Heart left ventricle (tissue), 13 donors: Measurements from ENCODE around the gene RNPS1.

Experiments used
- CTCF ChIP-seq, 12 donors: fragments of 200-600 bp; sonication (generic) in 4 of 12; IDR thresholded peaks; one replicate each; pipeline versions ENCODE4 v1.5.0 to v1.8.0; 2018 to 2022; ENCODE audit warnings: antibody characterized with exemption in 12 of 12, mild to moderate bottlenecking in 5 of 12
- POLR2A ChIP-seq, 2 donors: fragments of 450-650 bp; IDR thresholded peaks; one replicate each; pipeline ENCODE4 v1.6.1; 2017; ENCODE audit warnings: antibody characterized with exemption in 2 of 2, mild to moderate bottlenecking in 2 of 2, moderate library complexity in 2 of 2
- donor health status: ischemic (EF 13 %, LVEDD 7.1; RV severe dilation, severe dysfunction).
- donor health status: DM: no; HTN: yes; CAD: no.
- donor health status: DM: no; HTN: no; CAD: no.
- donor health status: ischemic (EF 25% LVEDD 6.9; RV normal size, moderate dysfunction).
- donor health status: ischemic (EF 25% LVEDD 5.7; RV mildly dilated, moderate dysfunction).
- donor health status: ischemic (EF 35%, LVEDD 5.7; RV mildly dilated, moderate dysfunction).
- donor health status: nonischemic (EF 11% LVEDD 7.7; RV severe dilation, severe dysfunction).
- donor health status: DM: yes; HTN: yes; CAD: no.
- donor health status: PGD.
- donor health status: ischemic (EF 29% LVEDD 5.4; RV normal size, mild dysfunction).
- donor health status: nonischemic (EF 23%, LVEDD 6.1; RV moderate dilation, normal function).

GRCh38 chr16:2244301-2244700 lies 23.6 kb downstream of the RNPS1 start:
- no peak for TF ChIP-seq CTCF (IDR thresholded peaks at IDR 0.05)
- TF ChIP-seq POLR2A (IDR thresholded peaks at IDR 0.05): no peak
